ENCODE results near the gene TIMM9. TPM values are rescaled to one million over a fixed set of nuclear protein-coding genes. Genes with fewer than 3 reads are reported as not detected.

Gene TIMM9
- total and polyA plus RNA-seq, 2 donors (not counting 1 experiment from before 2014, with no cell fraction given): 27.7 to 51.0 TPM

DNA sequence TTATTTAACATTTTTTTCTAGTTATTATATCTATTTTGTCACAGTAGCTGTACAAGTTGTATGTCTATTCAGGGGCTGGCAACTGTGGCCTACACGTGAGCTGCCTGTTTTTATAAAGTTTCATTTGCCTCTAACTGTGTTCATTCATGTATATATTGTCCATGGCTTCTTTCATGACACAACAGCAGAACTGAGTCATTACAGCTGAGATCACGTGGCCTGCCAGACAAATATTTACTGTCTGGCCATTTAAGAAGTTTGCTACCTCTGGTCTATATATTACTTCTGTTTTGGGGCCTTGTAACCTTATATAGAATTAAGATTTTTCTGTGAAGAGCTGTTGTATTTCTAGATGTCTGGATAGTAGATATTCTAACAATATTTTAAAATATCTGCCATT, 38.1 kb upstream of the TIMM9 start:
- H3K9me3 Mint-ChIP-seq (ENCODE audit: insufficient read depth): no peaks in the 10 kb centered on the region
- Histone ChIP-seq H3K9ac (ENCODE audit: low read length) (no peak overlapping the region), H3K4me3 (ENCODE audit: control extremely low read depth in 1 of 5, extremely low read depth in 1 of 5, insufficient read depth in 1 of 5, low read depth in 2 of 5, low read length in 4 of 5) (no peak overlapping the region), H3K27me3 (replicated peaks in 1 of 4; ENCODE audit: control extremely low read depth in 1 of 4, control insufficient read depth in 3 of 4, insufficient read depth in 4 of 4, low read length in 3 of 4) (no peaks in the 10 kb centered on the region), H3K9me3 (ENCODE audit: control extremely low read depth in 1 of 3, control insufficient read depth in 2 of 3, insufficient read depth in 1 of 3, low read length in 2 of 3) (no peaks in the 10 kb centered on the region), H4K20me1 (ENCODE audit: control insufficient read depth, insufficient read depth, low read length, poor library complexity, severe bottlenecking) (no peaks in the 10 kb centered on the region), H3K36me3 (replicated peaks in 1 of 2; ENCODE audit: control extremely low read depth in 1 of 2, control insufficient read depth in 1 of 2, extremely low read depth in 1 of 2, insufficient read depth in 2 of 2, low read length in 1 of 2) (peaks cover 7 to 56% of the 10 kb centered on the region in 2 experiments), H3K79me2 (ENCODE audit: control insufficient read depth, insufficient read depth, low read length) (no peaks in the 10 kb centered on the region), H3K27ac (ENCODE audit: low read length in 2 of 2) (no peak overlapping the region), H3K4me2 (replicated peaks; ENCODE audit: low read depth, low read length, poor library complexity, severe bottlenecking) (no peak overlapping the region), H2AFZ (ENCODE audit: insufficient read depth, low read depth, low read length, poor library complexity, severe bottlenecking) (no peak overlapping the region), H3K4me1 (ENCODE audit: control insufficient read depth in 2 of 2, insufficient read depth in 2 of 2, low read length in 2 of 2) (no peaks in the 10 kb centered on the region)
- H3K4me1 Mint-ChIP-seq: no peaks in the 10 kb centered on the region
- H3K27me3 Mint-ChIP-seq: no peaks in the 10 kb centered on the region
- ChIA-PET CTCF (no interaction called here), POLR2A (no interaction called here)
- H3K4me3 Mint-ChIP-seq: no peak overlapping the region
- no peak for DNase-seq
- TF ChIP-seq CTCF (IDR thresholded peaks at IDR 0.05) (no peak), EZH2 (IDR thresholded peaks at IDR 0.05; ENCODE audit: borderline replicate concordance, insufficient read depth, low read depth, low read length, poor library complexity, severe bottlenecking) (no peak)
- ATAC-seq (ENCODE audit: low read depth): no peak
- 100% methylated on average over 1 of the region's 2 CpGs for WGBS (ENCODE audit: insufficient coverage)
- intact Hi-C loops (cut with micrococcal nuclease): no loop called here
- no peak overlapping the region for H3K27ac Mint-ChIP-seq

GRCh38 chr14:58464652-58465051, 37.3 kb upstream of the TIMM9 start:
- Histone ChIP-seq H3K4me1 (ENCODE audit: control insufficient read depth in 2 of 2, insufficient read depth in 2 of 2, low read length in 2 of 2) (no peaks in the 10 kb centered on the region), H4K20me1 (ENCODE audit: control insufficient read depth, insufficient read depth, low read length, poor library complexity, severe bottlenecking) (no peaks in the 10 kb centered on the region), H2AFZ (ENCODE audit: insufficient read depth, low read depth, low read length, poor library complexity, severe bottlenecking) (no peak overlapping the region), H3K79me2 (ENCODE audit: control insufficient read depth, insufficient read depth, low read length) (no peaks in the 10 kb centered on the region), H3K9ac (ENCODE audit: low read length) (no peak overlapping the region), H3K27ac (ENCODE audit: low read length in 2 of 2) (no peak overlapping the region), H3K36me3 (replicated peaks in 1 of 2; ENCODE audit: control extremely low read depth in 1 of 2, control insufficient read depth in 1 of 2, extremely low read depth in 1 of 2, insufficient read depth in 2 of 2, low read length in 1 of 2) (peaks cover 9 to 55% of the 10 kb centered on the region in 2 experiments), H3K4me3 (ENCODE audit: control extremely low read depth in 1 of 5, extremely low read depth in 1 of 5, insufficient read depth in 1 of 5, low read depth in 2 of 5, low read length in 4 of 5) (no peak overlapping the region), H3K4me2 (replicated peaks; ENCODE audit: low read depth, low read length, poor library complexity, severe bottlenecking) (no peak overlapping the region), H3K27me3 (replicated peaks in 1 of 4; ENCODE audit: control extremely low read depth in 1 of 4, control insufficient read depth in 3 of 4, insufficient read depth in 4 of 4, low read length in 3 of 4) (no peaks in the 10 kb centered on the region), H3K9me3 (ENCODE audit: control extremely low read depth in 1 of 3, control insufficient read depth in 2 of 3, insufficient read depth in 1 of 3, low read length in 2 of 3) (no peaks in the 10 kb centered on the region)
- no peak for TF ChIP-seq EZH2 (IDR thresholded peaks at IDR 0.05; ENCODE audit: borderline replicate concordance, insufficient read depth, low read depth, low read length, poor library complexity, severe bottlenecking)
- Mint-ChIP-seq H3K4me1 (no peaks in the 10 kb centered on the region), H3K27me3 (no peaks in the 10 kb centered on the region), H3K9me3 (ENCODE audit: insufficient read depth) (no peaks in the 10 kb centered on the region), H3K4me3 (no peak overlapping the region), H3K27ac (no peak overlapping the region)
- POLR2A ChIA-PET: no interaction called here
- ATAC-seq (ENCODE audit: low read depth): no peak
- intact Hi-C loops (cut with micrococcal nuclease): no loop called here
- WGBS (ENCODE audit: insufficient coverage): 100% methylated on average over 5 of the region's 8 CpGs
- DNase-seq: no peak
- CTCF ChIA-PET: no interaction called here

Data from B cell (primary cell).